Activated B cell treated with CpG ODN at 0.5 μM for 24 hours (primary cell): ENCODE data around the gene LSAMP. TPM values are rescaled to one million over a fixed set of nuclear protein-coding genes. Genes with fewer than 3 reads are reported as not detected.

Source experiments
- ATAC-seq: fragments of 200-7000 bp; cut with Tn5 transposase; one replicate; pipeline ENCODE4 v1.10.0; 2021; ENCODE audit warnings: low read depth, mild to moderate bottlenecking, moderate library complexity
- CTCF ChIA-PET: fragments of 350-600 bp; sonication (Branson Sonifier 250); formaldehyde crosslinking; loops from one replicate; lab custom pipeline; 2021; ENCODE audit warnings: antibody characterized with exemption; lab: Charles Lee
- POLR2A ChIA-PET: fragments of 350-600 bp; sonication (Branson Sonifier 250); formaldehyde crosslinking; loops from one replicate; lab custom pipeline; 2021; ENCODE audit warnings: antibody characterized with exemption; lab: Charles Lee
- DNase-seq: peaks from one replicate; pipeline ENCODE4 v3.0.0; 2022
- H3K27ac Mint-ChIP-seq: one replicate; pipeline ENCODE4 v1.8.0; 2020; ENCODE audit warnings: mixed read lengths
- H3K27me3 Mint-ChIP-seq: one replicate; pipeline ENCODE4 v1.8.0; 2021; ENCODE audit warnings: mixed read lengths
- H3K36me3 Mint-ChIP-seq: one replicate; pipeline ENCODE4 v1.8.0; 2021; ENCODE audit warnings: low read depth, mixed read lengths
- H3K4me1 Mint-ChIP-seq: one replicate; pipeline ENCODE4 v1.8.0; 2021; ENCODE audit warnings: mixed read lengths
- H3K4me3 Mint-ChIP-seq: one replicate; pipeline ENCODE4 v1.8.0; 2020; ENCODE audit warnings: mild to moderate bottlenecking, mixed read lengths
- H3K9me3 Mint-ChIP-seq: one replicate; pipeline ENCODE4 v1.8.0; 2020; ENCODE audit warnings: mixed read lengths
- CTCF ChIP-seq: fragments of 200-600 bp; IDR thresholded peaks from one replicate; pipeline ENCODE4 v1.8.0; 2022; ENCODE audit warnings: antibody characterized with exemption, mild to moderate bottlenecking
- intact Hi-C: fragments of 100-400 bp; cut with micrococcal nuclease; formaldehyde crosslinking; loops from one replicate; pipeline ENCODE4 v1.15.1; 2024
- total RNA-seq: library from RNA; stranded (reverse); gene quantifications from 2 replicates; pipeline ENCODE4 v1.2.3, GENCODE V29; 2022

LSAMP gene
- total RNA-seq, 1 donor from 2014 or later, result 0.16 TPM

GRCh38 chr3:115859002-115859807 lies 586.1 kb downstream of the LSAMP start:
- intact Hi-C loops, result no loop called here
- ATAC-seq (no peak), DNase-seq (no peak)
- no peaks in the 10 kb centered on the region for H3K4me1 Mint-ChIP-seq
- H3K27me3 Mint-ChIP-seq, result peaks cover 24% of the 10 kb centered on the region
- TF ChIP-seq CTCF, result no peak
- no peak overlapping the region for H3K4me3 Mint-ChIP-seq
- no peaks in the 10 kb centered on the region for H3K9me3 Mint-ChIP-seq
- H3K27ac Mint-ChIP-seq, result no peak overlapping the region
- ChIA-PET POLR2A (no interaction called here), CTCF (no interaction called here)
- H3K36me3 Mint-ChIP-seq, result no peaks in the 10 kb centered on the region

DNA sequence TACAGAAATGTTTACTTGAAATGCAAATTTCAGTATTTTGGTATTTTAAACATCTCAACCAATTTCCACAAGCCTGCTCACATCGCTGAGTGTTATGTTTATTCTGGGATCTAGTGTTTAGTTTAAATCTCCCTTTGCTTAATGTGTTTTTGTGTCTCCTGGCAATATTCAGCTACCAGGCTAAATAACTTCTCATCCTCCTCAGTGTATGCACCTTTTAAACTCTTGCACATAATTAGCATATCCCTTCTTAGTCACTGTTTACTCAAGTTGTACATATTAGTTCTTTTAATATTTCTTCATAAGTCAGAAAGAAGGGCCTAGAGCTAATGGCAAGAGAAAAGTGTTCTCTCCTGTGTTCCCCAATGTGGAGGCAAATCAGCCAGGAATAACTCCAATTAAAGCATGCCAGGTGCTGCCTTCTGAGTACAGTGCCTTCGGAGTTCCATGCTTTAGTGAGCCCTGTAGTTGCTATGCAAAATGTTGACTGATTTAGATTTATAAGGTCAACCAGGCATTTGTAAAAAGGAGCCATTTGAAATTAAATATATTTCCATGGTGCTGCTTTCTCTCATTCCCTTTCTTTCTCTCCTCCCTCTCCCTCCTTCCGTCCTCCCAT lies 587.7 kb downstream of the LSAMP start:
- no peak for DNase-seq
- no peaks in the 10 kb centered on the region for H3K36me3 Mint-ChIP-seq
- no peaks in the 10 kb centered on the region for H3K4me1 Mint-ChIP-seq
- intact Hi-C loops, result no loop called here
- no peak overlapping the region for H3K4me3 Mint-ChIP-seq
- ChIA-PET POLR2A (no interaction called here), CTCF (no interaction called here)
- no peaks in the 10 kb centered on the region for H3K9me3 Mint-ChIP-seq
- no peak overlapping the region for H3K27ac Mint-ChIP-seq
- TF ChIP-seq CTCF, result no peak
- peaks cover 24% of the 10 kb centered on the region for H3K27me3 Mint-ChIP-seq
- no peak for ATAC-seq

GRCh38 chr3:115855911-115856310 lies 589.4 kb downstream of the LSAMP start:
- POLR2A ChIA-PET, result no interaction called here
- peaks cover 18% of the 10 kb centered on the region for H3K27me3 Mint-ChIP-seq

DNA sequence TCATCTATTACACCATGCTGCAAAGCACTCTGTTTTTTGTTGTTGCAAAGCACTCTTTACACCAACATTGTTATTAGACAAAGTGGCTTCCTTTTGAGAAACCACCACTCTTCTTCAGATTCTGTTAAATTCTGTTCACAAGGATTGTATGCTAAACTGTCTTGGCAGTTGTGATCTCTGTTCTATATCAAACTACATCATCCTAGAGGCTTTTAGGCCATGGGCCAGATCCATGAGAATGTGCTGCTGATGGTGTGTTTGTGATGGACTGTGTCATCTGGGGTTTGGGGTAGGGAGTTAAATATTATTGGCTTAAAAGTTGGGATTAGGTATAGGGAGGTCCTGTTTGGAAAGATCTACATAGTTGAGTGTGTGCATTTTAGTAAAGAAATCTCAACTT lies 592.2 kb downstream of the LSAMP start:
- ChIA-PET CTCF (no interaction called here), POLR2A (interaction anchor here (0.6 kb wide), 1 partner anchor 78 kb away, joined by 5 read pairs; no protein-coding TSS in a partner anchor)
- Mint-ChIP-seq H3K4me1 (no peaks in the 10 kb centered on the region), H3K9me3 (no peaks in the 10 kb centered on the region), H3K4me3 (no peak overlapping the region), H3K27ac (no peak overlapping the region), H3K27me3 (peaks cover 7% of the 10 kb centered on the region), H3K36me3 (no peaks in the 10 kb centered on the region)
- no peak for TF ChIP-seq CTCF
- DNase-seq (no peak), ATAC-seq (no peak)
- intact Hi-C loops, result no loop called here

More at GRCh38 chr3:115855911-115856310, 589.4 kb downstream of the LSAMP start:
- no peak for TF ChIP-seq CTCF
- no peak overlapping the region for H3K4me3 Mint-ChIP-seq
- H3K27ac Mint-ChIP-seq, result no peak overlapping the region
- ATAC-seq (no peak), DNase-seq (no peak)
- H3K4me1 Mint-ChIP-seq, result no peaks in the 10 kb centered on the region
- intact Hi-C loops, result no loop called here
- CTCF ChIA-PET, result no interaction called here
- H3K36me3 Mint-ChIP-seq, result no peaks in the 10 kb centered on the region
- no peaks in the 10 kb centered on the region for H3K9me3 Mint-ChIP-seq

DNA sequence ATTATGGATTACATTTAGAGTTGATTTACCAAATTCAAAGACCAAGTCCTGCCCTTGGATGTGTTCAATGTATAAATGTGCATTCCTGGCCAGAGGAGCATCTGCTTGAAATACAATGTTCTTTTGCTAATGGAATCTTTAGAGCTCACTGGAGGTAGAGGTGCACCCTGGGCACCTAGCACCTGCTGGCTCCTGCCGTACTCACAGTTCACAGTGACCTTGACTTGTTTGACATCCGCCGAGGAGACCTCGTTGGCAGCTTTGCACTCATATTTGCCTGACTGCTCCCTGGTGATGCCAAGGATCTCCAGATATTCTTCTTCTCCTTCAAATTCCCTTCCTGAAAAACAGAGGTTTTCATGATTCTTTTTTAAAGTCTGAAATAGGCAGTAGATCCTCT lies 593.0 kb downstream of the LSAMP start:
- H3K4me3 Mint-ChIP-seq, result no peak overlapping the region
- peaks cover 3% of the 10 kb centered on the region for H3K27me3 Mint-ChIP-seq
- TF ChIP-seq CTCF, result no peak
- POLR2A ChIA-PET, result no interaction called here
- no peak overlapping the region for H3K27ac Mint-ChIP-seq
- H3K9me3 Mint-ChIP-seq, result no peaks in the 10 kb centered on the region
- intact Hi-C loops, result no loop called here
- ATAC-seq (no peak), DNase-seq (no peak)
- CTCF ChIA-PET, result no interaction called here
- H3K4me1 Mint-ChIP-seq, result no peaks in the 10 kb centered on the region
- no peaks in the 10 kb centered on the region for H3K36me3 Mint-ChIP-seq
